Stimulated activated CD4-positive, alpha-beta T cell treated with anti-CD3 and anti-CD28 coated beads, Interleukin-1b, Interleukin-23, amount 100 ng/mL, for 1 hour (primary cell): Measurements from ENCODE around the gene ECE1.

Experiments
- DNase-seq, 2 donors: peaks; one replicate each; pipeline ENCODE4 v3.0.0-alpha.2; 2020; ENCODE audit warnings: low read depth in 2 of 2

The ECE1 gene

GRCh38 chr1:21269461-21270085 lies 20.7 kb downstream of the ECE1 start:
- DNase-seq: no peak

GRCh38 chr1:21268281-21269239 lies 21.7 kb downstream of the ECE1 start:
- DNase-seq: no peak

- DNase-seq: no peak
Observed at GRCh38 chr1:21267191-21268077, 22.8 kb downstream of the ECE1 start.

GRCh38 chr1:21266119-21266774 lies 24.0 kb downstream of the ECE1 start:
- no peak for DNase-seq

GRCh38 chr1:21265644-21266043 lies 24.6 kb downstream of the ECE1 start:
- DNase-seq: no peak

GRCh38 chr1:21264898-21265297 lies 25.4 kb downstream of the ECE1 start:
- DNase-seq: no peak

GRCh38 chr1:21263653-21264225 lies 26.5 kb downstream of the ECE1 start:
- DNase-seq: no peak

- DNase-seq: no peak
Observed at GRCh38 chr1:21263052-21263429, 27.2 kb downstream of the ECE1 start.

GRCh38 chr1:21262293-21263051 lies 27.8 kb downstream of the ECE1 start:
- no peak for DNase-seq

GRCh38 chr1:21261551-21262292 lies 28.5 kb downstream of the ECE1 start:
- DNase-seq: no peak

- DNase-seq: no peak
Observed at GRCh38 chr1:21260405-21261125, 29.7 kb downstream of the ECE1 start.

- DNase-seq: no peak
Observed at GRCh38 chr1:21259316-21260076, 30.8 kb downstream of the ECE1 start.

- no peak for DNase-seq
Observed at GRCh38 chr1:21258331-21259134, 31.7 kb downstream of the ECE1 start.

GRCh38 chr1:21257431-21258135 lies 32.7 kb downstream of the ECE1 start:
- no peak for DNase-seq

GRCh38 chr1:21256776-21257175 lies 33.5 kb downstream of the ECE1 start:
- no peak for DNase-seq

- DNase-seq: no peak
Observed at GRCh38 chr1:21255943-21256320, 34.3 kb downstream of the ECE1 start.
